Umbilical cord (tissue), 2 donors: ENCODE data around the gene LY6G6D. TPM values are rescaled to one million over a fixed set of nuclear protein-coding genes. Genes with fewer than 3 reads are reported as not detected.

Experiments
- DNase-seq: peaks from one replicate; pipeline ENCODE4 v3.0.0-alpha.2; 2015; ENCODE audit warnings: low spot score
- total RNA-seq: library from RNA; depleted of rRNA; stranded (reverse); fragments of >200 nt; gene quantifications from one replicate; pipeline ENCODE4 v1.2.3, GENCODE V29; 2014; ENCODE audit warnings: low replicate concordance; ENCODE audit not compliant: insufficient read depth

LY6G6D gene
- total RNA-seq, 1 donor from 2014 or later = not detected

GRCh38 chr6:31762878-31763618 is 47.9 kb downstream of the LY6G6D start:
- peak; percentile 15 for DNase-seq

GRCh38 chr6:31763619-31763940 is 48.4 kb downstream of the LY6G6D start:
- DNase-seq = peak; percentile 88

DNA sequence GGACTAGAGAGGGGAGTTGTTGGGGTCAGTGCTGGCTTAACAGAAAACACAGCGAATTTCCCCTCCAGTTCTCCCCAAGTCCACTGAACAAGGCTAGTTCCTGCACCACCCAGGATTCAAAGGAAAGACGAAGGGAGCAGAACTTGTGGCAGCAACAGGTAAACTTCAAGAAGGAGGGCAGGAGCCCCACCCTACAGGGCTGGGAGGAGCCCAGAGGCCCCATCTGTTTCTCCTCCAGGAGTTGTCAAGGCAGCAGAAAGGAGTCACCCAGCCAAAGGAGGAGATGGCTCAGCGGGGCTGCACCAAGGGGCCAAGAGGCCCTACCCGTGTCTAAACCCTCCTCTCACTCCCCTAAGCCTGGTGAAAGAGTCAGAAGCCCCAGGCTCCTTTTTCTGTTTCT is 49.0 kb downstream of the LY6G6D start:
- peak; percentile 55 for DNase-seq

DNA sequence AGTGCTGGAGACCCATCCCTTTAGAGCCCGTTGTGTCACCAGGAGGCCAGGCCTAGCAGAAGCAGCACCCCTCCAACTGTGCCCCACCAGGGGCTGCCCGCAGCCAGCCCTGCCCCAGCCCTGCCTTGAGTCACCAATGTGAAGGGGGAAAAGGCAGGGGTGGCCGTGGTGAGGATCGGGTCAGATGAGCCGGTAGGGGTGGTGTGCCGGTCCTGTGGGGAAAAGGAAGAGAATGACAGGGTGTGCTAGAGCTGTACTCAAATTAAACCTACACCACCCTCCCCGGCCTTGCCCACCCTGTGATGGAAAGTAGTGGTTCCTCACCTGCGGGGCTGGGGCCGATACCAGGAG is 50.4 kb downstream of the LY6G6D start:
- DNase-seq = no peak

GRCh38 chr6:31765910-31766794 is 51.0 kb downstream of the LY6G6D start:
- DNase-seq = peak; percentile 44

DNA sequence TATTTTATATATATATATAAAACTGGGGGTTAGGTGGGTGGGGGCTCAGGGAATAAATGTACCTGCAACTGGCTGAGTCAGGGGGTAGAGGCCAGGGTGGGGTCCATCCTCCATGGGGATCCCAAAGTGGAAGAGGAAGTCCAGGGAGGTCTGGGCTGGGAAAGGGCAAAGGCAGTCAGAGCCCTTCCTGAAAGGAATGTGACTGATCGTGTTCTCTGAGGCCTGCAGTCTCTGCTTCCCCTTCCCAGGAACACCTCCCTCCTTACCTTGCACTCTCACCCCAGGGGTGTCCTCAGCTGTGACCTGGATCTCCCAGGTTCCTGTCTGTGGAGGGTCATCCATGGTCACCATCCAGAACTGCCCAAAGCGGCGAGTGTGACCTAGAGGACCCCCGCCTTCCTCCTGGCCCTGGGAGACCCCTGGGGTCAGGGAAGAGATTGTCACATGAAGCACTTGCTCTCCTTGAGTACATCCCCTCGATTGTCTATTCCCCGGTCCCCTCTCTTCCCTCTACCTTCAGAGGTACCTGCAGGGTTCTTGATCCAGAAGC is 52.0 kb downstream of the LY6G6D start:
- DNase-seq = no peak

Other genes starting within 250 kb of the LY6G6D start
- gene MICB, start 217.2 kb upstream of the LY6G6D start, total RNA-seq = 0.24 TPM
- gene MCCD1, start 186.4 kb upstream of the LY6G6D start, total RNA-seq = not detected
- gene DDX39B, start 173.3 kb upstream of the LY6G6D start, total RNA-seq = 185 TPM
- 3.6 TPM for gene ATP6V1G2, start 168.7 kb upstream of the LY6G6D start, total RNA-seq
- 28.6 TPM for gene NFKBIL1, start 167.7 kb upstream of the LY6G6D start, total RNA-seq
- gene LTA, start 143.1 kb upstream of the LY6G6D start, total RNA-seq = not detected
- gene TNF, start 139.8 kb upstream of the LY6G6D start, total RNA-seq = 1.4 TPM
- gene LTB, start 132.9 kb upstream of the LY6G6D start, total RNA-seq = 0.96 TPM
- gene LST1, start 129.1 kb upstream of the LY6G6D start, total RNA-seq = not detected
- gene NCR3, start 122.3 kb upstream of the LY6G6D start, total RNA-seq = not detected
- 63.6 TPM for gene AIF1, start 100.1 kb upstream of the LY6G6D start, total RNA-seq
- gene PRRC2A, start 94.6 kb upstream of the LY6G6D start, total RNA-seq = 21.4 TPM
- gene BAG6, start 62.7 kb upstream of the LY6G6D start, total RNA-seq = 58.7 TPM
- gene APOM, start 59.5 kb upstream of the LY6G6D start, total RNA-seq = not detected
- 24.1 TPM for gene C6orf47, start 54.6 kb upstream of the LY6G6D start, total RNA-seq
- gene GPANK1, start 50.4 kb upstream of the LY6G6D start, total RNA-seq = 9.6 TPM
- gene CSNK2B, start 49.3 kb upstream of the LY6G6D start, total RNA-seq = 36.6 TPM
- 1.2 TPM for gene LY6G5B, start 45.4 kb upstream of the LY6G6D start, total RNA-seq
- 0.48 TPM for gene LY6G5C, start 34.3 kb upstream of the LY6G6D start, total RNA-seq
- gene ABHD16A, start 12.0 kb upstream of the LY6G6D start, total RNA-seq = 33.7 TPM
- gene LY6G6F, start 8.5 kb upstream of the LY6G6D start, total RNA-seq = not detected
- gene LY6G6C, start 6.4 kb downstream of the LY6G6D start, total RNA-seq = 3.1 TPM
- gene MPIG6B, start 8.0 kb downstream of the LY6G6D start, total RNA-seq = 3.1 TPM
- 87.4 TPM for gene DDAH2, start 14.0 kb downstream of the LY6G6D start, total RNA-seq
- gene CLIC1, start 21.2 kb downstream of the LY6G6D start, total RNA-seq = 203 TPM
- 8.2 TPM for gene MSH5, start 24.7 kb downstream of the LY6G6D start, total RNA-seq
- gene SAPCD1, start 47.3 kb downstream of the LY6G6D start, total RNA-seq = not detected
- not detected for gene VWA7, start 62.0 kb downstream of the LY6G6D start, total RNA-seq
- gene VARS1, start 80.4 kb downstream of the LY6G6D start, total RNA-seq = 18.8 TPM
- 28.9 TPM for gene LSM2, start 91.6 kb downstream of the LY6G6D start, total RNA-seq
- gene HSPA1L, start 99.9 kb downstream of the LY6G6D start, total RNA-seq = 1.4 TPM
- gene HSPA1A, start 100.2 kb downstream of the LY6G6D start, total RNA-seq = 84.7 TPM
- gene HSPA1B, start 112.4 kb downstream of the LY6G6D start, total RNA-seq = 37.3 TPM
- gene NEU1, start 147.5 kb downstream of the LY6G6D start, total RNA-seq = 47.9 TPM
- 0.96 TPM for gene SLC44A4, start 163.6 kb downstream of the LY6G6D start, total RNA-seq
- gene EHMT2, start 182.3 kb downstream of the LY6G6D start, total RNA-seq = 33.9 TPM
- 1.9 TPM for gene ZBTB12, start 186.7 kb downstream of the LY6G6D start, total RNA-seq
- gene C2, start 212.4 kb downstream of the LY6G6D start, total RNA-seq = 27.0 TPM
- gene CFB, start 230.7 kb downstream of the LY6G6D start, total RNA-seq = 34.7 TPM
- gene NELFE, start 243.6 kb downstream of the LY6G6D start, total RNA-seq = 54.9 TPM
- 34.7 TPM for gene SKIC2, start 243.8 kb downstream of the LY6G6D start, total RNA-seq